HL-60 (cell line): Measurements from ENCODE around the gene SAMD3.

Experiments used
- DNase-seq, 2 experiments: peaks; one replicate each; pipeline ENCODE4 v3.0.0-alpha.2; 2010 to 2020; ENCODE audit warnings: low read depth in 1 of 2, low spot score in 1 of 2
- H3K27ac ChIP-seq: fragments of 250-450 bp; sonication (Bioruptor Pico); replicated peaks from 2 replicates; pipeline ENCODE4 v1.5.1; 2020; ENCODE audit warnings: mild to moderate bottlenecking, moderate library complexity
- H3K27me3 ChIP-seq: fragments of 250-450 bp; sonication (Bioruptor Pico); 2 replicates; pipeline ENCODE4 v1.5.1; 2021; ENCODE audit warnings: mild to moderate bottlenecking, moderate library complexity; ENCODE audit not compliant: insufficient read depth, poor library complexity, severe bottlenecking
- H3K4me3 ChIP-seq: replicated peaks from 2 replicates; pipeline ENCODE4 v1.5.1; 2011; ENCODE audit warnings: mild to moderate bottlenecking, control low read depth, low read length; ENCODE audit not compliant: insufficient read depth
- GABPA ChIP-seq: IDR thresholded peaks from 2 replicates; pipeline ENCODE4 v1.6.1; 2012; ENCODE audit warnings: low read depth
- POLR2AphosphoS5 ChIP-seq: IDR thresholded peaks from 2 replicates; pipeline ENCODE4 v1.6.1; 2012; ENCODE audit warnings: low read depth
- SPI1 ChIP-seq: IDR thresholded peaks from 2 replicates; pipeline ENCODE4 v1.6.1; 2012; ENCODE audit warnings: low read depth, mild to moderate bottlenecking, borderline replicate concordance
- TF ChIP-seq, protein P1 (sequence below): IDR thresholded peaks from 2 replicates; pipeline ENCODE4 v1.6.1; 2012; ENCODE audit warnings: low read depth; ENCODE audit not compliant: insufficient replicate concordance
- TF ChIP-seq, protein P2 (sequence below): IDR thresholded peaks from one replicate; pipeline ENCODE4 v1.5.1; 2011; ENCODE audit warnings: low read length, control low read depth, inconsistent platforms; ENCODE audit not compliant: insufficient read depth

The SAMD3 gene

DNA sequence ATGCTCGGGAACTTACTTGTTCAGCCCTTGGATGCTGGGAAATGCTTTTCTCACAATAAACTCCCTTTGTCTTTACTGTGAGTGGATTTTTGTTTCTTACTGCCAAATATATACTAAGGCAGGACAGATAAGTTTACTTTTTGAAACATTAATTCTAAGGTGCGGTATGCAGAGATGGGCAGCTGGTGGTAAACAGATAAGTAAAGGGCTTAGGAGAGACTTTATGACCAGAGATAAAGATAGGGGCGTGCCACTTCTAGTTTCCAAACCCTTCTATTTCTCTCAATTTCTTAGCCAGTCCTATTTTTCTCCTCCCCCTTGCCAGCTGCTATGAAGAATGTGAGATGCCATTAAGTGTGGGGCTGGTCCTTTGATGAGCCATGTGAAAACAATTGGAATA lies 16.3 kb downstream of the SAMD3 start:
- TF ChIP-seq GABPA (no peak), SPI1 (no peak), POLR2AphosphoS5 (no peak)
- TF ChIP-seq, protein P1, sequence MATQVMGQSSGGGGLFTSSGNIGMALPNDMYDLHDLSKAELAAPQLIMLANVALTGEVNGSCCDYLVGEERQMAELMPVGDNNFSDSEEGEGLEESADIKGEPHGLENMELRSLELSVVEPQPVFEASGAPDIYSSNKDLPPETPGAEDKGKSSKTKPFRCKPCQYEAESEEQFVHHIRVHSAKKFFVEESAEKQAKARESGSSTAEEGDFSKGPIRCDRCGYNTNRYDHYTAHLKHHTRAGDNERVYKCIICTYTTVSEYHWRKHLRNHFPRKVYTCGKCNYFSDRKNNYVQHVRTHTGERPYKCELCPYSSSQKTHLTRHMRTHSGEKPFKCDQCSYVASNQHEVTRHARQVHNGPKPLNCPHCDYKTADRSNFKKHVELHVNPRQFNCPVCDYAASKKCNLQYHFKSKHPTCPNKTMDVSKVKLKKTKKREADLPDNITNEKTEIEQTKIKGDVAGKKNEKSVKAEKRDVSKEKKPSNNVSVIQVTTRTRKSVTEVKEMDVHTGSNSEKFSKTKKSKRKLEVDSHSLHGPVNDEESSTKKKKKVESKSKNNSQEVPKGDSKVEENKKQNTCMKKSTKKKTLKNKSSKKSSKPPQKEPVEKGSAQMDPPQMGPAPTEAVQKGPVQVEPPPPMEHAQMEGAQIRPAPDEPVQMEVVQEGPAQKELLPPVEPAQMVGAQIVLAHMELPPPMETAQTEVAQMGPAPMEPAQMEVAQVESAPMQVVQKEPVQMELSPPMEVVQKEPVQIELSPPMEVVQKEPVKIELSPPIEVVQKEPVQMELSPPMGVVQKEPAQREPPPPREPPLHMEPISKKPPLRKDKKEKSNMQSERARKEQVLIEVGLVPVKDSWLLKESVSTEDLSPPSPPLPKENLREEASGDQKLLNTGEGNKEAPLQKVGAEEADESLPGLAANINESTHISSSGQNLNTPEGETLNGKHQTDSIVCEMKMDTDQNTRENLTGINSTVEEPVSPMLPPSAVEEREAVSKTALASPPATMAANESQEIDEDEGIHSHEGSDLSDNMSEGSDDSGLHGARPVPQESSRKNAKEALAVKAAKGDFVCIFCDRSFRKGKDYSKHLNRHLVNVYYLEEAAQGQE: no peak
- TF ChIP-seq, protein P2, sequence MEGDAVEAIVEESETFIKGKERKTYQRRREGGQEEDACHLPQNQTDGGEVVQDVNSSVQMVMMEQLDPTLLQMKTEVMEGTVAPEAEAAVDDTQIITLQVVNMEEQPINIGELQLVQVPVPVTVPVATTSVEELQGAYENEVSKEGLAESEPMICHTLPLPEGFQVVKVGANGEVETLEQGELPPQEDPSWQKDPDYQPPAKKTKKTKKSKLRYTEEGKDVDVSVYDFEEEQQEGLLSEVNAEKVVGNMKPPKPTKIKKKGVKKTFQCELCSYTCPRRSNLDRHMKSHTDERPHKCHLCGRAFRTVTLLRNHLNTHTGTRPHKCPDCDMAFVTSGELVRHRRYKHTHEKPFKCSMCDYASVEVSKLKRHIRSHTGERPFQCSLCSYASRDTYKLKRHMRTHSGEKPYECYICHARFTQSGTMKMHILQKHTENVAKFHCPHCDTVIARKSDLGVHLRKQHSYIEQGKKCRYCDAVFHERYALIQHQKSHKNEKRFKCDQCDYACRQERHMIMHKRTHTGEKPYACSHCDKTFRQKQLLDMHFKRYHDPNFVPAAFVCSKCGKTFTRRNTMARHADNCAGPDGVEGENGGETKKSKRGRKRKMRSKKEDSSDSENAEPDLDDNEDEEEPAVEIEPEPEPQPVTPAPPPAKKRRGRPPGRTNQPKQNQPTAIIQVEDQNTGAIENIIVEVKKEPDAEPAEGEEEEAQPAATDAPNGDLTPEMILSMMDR: no peak
- H3K4me3 ChIP-seq: no peak overlapping the region
- no peaks in the 10 kb centered on the region for H3K27me3 ChIP-seq
- no peak for DNase-seq
- no peak overlapping the region for H3K27ac ChIP-seq

DNA sequence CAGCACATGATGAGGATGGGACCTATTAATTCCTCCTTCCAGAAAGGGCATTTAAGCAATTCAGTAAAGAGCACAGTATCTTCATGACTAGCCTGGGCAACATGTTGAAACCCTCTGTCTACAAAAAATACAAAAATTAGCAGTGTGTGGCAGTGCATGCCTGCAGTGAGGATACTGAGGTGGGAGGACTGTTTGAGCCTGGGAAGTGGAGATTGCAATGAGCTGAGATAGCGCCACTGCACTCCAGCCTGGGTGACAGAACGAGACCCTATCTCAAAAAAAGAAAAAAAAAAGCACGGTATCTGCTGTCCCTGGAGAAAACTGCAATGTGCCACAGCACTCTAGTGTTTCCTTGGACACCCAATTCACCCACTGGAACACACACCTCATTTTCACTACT lies 18.4 kb downstream of the SAMD3 start:
- DNase-seq: no peak
- no peaks in the 10 kb centered on the region for H3K27me3 ChIP-seq
- TF ChIP-seq SPI1: no peak
- no peak for TF ChIP-seq POLR2AphosphoS5
- TF ChIP-seq, protein P1: no peak
- no peak for TF ChIP-seq GABPA
- TF ChIP-seq, protein P2: no peak
- H3K4me3 ChIP-seq: no peak overlapping the region
- H3K27ac ChIP-seq: no peak overlapping the region

DNA sequence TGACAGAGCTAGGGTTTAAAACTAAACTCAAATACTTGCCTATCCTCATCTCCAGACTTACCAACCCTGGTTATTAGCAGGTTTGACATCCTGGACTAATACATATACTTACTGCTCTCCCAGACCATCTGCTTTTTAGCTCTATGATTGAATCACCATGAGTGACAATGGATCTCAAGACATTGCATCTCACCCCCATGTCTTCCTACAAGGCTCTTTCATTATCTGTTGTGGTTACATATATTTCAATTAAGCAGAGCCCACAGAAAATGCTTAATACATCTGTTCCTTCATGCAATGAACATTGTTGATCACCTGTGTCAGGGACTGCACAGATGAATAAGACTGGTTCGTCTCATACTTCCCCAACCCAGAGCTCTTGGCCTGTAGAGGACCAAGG lies 19.4 kb downstream of the SAMD3 start:
- no peak overlapping the region for H3K4me3 ChIP-seq
- TF ChIP-seq, protein P2: no peak
- TF ChIP-seq POLR2AphosphoS5 (no peak), GABPA (no peak), SPI1 (no peak)
- TF ChIP-seq, protein P1: no peak
- no peaks in the 10 kb centered on the region for H3K27me3 ChIP-seq
- H3K27ac ChIP-seq: no peak overlapping the region
- DNase-seq: no peak
